VCaP (cell line): ENCODE results near the gene CMIP.

Experiments used
- H3K27ac ChIP-seq: fragments of 450-650 bp; 2 replicates; pipeline ENCODE4 v1.5.1; 2017
- CTCF ChIP-seq: fragments of 450-650 bp; conservative IDR thresholded peaks from 2 replicates; pipeline ENCODE4 v1.5.1; 2017; ENCODE audit warnings: mild to moderate bottlenecking, moderate library complexity

Gene CMIP

GRCh38 chr16:81509404-81509803 is 64.8 kb downstream of the CMIP start:
- H3K27ac ChIP-seq: no peak overlapping the region
- no peak for TF ChIP-seq CTCF

DNA sequence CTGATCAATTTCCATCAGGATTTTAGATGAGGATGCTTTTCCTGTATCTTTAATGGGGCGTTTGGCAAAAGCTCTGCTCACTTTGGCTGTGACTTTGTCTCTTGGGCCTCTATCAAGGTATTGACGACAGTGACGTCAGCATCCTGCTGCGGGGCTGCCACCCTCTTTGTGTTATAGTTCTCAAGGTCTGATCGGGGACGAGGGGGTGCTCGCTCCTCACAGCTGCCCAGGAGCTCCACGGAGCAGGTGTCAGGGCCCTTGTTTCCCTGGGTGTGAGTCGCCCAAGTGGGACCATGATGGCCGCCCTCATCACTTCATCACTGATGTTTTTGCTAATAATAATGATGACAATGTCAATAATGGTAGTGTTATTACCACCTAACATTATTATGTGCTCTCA is 65.4 kb downstream of the CMIP start:
- H3K27ac ChIP-seq: no peak overlapping the region
- TF ChIP-seq CTCF: no peak

DNA sequence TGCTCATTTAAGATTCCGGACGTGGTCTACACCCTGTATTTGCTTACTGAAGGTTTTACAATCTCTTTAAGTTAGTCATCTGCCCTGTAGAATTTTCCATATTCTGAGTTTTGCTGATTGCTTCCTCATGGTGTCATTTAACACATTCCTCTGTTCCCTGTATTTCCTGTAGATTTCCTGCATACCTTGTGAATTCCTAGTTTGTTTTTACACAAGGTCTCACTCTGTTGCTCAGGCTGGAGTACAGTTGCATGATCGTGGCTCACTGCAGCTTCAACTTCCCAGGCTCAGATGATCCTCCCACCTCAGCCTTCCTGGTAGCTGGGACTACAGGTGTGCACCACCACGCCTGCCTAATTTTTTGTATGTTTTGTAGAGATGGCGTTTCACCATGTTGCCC is 66.8 kb downstream of the CMIP start:
- TF ChIP-seq CTCF: no peak
- H3K27ac ChIP-seq: no peak overlapping the region

- no peak for TF ChIP-seq CTCF
- no peak overlapping the region for H3K27ac ChIP-seq
These were observed 68.8 kb downstream of the CMIP start for GRCh38 chr16:81513204-81514040.

- no peak for TF ChIP-seq CTCF
- H3K27ac ChIP-seq: no peak overlapping the region
These were observed 69.5 kb downstream of the CMIP start for GRCh38 chr16:81514041-81514559.

DNA sequence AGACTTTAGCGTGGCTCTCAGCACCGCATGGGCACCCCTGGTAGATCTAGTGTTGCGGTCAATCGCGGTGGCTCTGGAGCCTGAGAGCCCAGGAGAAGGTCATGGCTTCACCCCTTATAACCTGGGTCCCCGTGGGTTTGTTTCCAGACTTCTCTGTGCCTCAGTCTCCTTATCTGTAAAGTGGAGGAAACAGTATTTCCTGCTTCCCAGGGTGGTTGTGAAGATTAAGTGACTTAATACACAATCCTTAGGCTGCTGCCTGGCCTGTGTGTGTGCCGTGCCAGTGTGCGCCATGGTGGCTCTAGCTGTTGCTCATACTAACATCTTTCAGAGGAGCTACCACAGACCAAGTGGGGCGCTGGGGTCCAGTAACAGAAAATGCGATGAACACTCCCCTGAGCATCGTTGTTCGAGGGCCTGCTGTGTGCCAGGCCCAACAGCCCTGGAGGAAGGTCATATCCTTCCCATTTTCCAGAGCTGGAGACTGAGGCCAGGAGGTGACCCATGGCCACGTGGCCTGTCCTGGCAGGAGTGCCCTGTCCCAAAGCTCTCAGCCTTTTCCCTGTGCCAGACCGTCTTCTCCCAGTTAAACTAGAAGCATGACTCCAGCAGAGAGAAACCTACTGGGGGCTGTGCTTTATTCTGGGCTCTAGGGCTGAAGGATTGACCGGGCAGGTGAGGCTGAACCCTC is 70.1 kb downstream of the CMIP start:
- H3K27ac ChIP-seq: no peak overlapping the region
- no peak for TF ChIP-seq CTCF

DNA sequence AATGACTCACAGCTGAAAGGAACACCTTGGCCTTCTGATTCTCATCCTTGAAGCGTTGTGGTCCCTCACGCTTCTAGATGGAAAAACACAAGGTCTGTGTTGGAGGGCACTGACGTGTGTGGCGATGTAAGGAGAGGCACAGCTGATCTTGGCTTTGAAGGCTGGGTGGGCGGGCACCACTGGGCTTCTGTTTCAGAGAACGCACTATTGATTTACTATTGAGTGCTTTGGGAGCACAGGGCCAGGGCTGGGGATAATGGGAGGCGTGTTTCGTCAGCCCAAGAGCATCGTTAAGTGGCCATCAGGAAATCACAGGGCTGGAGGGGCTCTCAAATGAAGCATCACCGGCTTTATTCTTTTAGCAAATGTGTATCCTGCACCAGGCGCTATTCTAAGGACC is 70.7 kb downstream of the CMIP start:
- TF ChIP-seq CTCF: no peak

More for the DNA sequence above, 70.7 kb downstream of the CMIP start:
- H3K27ac ChIP-seq: no peak overlapping the region
